ENCODE measurements around the gene RRP1B. TPM values are rescaled to one million over a fixed set of nuclear protein-coding genes. Genes with fewer than 3 reads are reported as not detected.

The RRP1B gene
- polyA plus RNA-seq, 2 of the 4 experiments (the other 2 are of a cell fraction): 32.5 TPM

DNA sequence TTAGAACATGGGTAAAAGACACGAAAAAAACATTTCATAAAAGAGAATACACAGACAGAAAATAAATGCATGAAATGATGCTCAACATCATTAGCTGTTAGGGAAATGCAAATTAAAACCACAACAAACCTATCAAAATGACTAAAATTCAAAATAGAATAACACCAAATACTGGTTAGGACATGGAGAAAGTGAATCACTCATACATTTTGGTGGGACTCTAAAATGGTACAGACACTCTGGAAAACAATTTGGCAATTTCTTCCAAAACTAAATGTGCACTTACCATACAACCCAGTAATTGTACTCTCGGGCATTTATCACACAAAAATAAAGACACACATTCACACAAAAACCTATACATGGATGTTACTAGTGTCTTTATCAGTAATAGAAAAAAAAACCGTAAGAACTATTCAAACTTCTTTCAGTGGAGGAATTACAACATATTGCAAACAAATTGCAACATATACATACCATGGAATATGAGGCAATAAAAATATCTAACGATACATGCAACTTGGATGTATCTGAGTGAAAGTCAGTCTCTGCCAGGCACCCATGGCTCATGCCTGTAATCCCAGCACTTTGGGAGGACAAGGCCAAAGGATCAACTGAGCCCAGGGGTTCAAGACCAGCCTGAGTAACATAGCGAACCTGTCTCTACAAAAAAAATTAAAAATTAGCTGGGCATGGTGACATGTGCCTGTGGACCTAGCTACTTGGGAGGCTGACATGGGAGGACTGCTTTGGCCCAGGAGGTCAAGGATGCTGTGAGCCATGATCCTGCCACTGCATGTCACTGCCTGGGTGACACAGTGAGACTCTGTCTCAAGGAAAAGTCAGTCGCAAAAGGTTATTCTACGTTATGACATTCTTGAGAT, 19.6 kb upstream of the RRP1B start:
- H3K4me1 ChIP-seq: peaks cover 31% of the 10 kb centered on the region
- FAIRE-seq (no peak), ATAC-seq (peak; percentile 47 to 84; a peak in 3 of 6 replicates), DNase-seq (ENCODE audit: low read depth in 1 of 2, low spot score in 1 of 2) (peak in 1 of 2 experiments; percentile 59)
- POLR2A ChIA-PET: no interaction called here
- peak overlapping the region; percentile 94 to 98 for H3K27ac ChIP-seq
- no peaks in the 10 kb centered on the region for H3K9me3 ChIP-seq
- TF ChIP-seq, protein P1, sequence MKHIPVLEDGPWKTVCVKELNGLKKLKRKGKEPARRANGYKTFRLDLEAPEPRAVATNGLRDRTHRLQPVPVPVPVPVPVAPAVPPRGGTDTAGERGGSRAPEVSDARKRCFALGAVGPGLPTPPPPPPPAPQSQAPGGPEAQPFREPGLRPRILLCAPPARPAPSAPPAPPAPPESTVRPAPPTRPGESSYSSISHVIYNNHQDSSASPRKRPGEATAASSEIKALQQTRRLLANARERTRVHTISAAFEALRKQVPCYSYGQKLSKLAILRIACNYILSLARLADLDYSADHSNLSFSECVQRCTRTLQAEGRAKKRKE (CRISPR knock-in tag; IDR thresholded peaks at IDR 0.05; ENCODE audit: low read depth): no peak
- TF ChIP-seq JUN (IDR thresholded peaks at IDR 0.05) (peak in 1 of 2 experiments; percentile 54; a peak in 2 of 5 replicates), TFCP2L1 (CRISPR knock-in tag; IDR thresholded peaks at IDR 0.05) (no peak), EP300 (IDR thresholded peaks at IDR 0.05) (peak; percentile 55 to 61; a peak in 3 of 5 replicates), MAX (IDR thresholded peaks at IDR 0.05) (peak; percentile 39; the same call in 1 of the 2 replicates), GATA3 (IDR thresholded peaks at IDR 0.05; ENCODE audit: borderline replicate concordance) (0 out of 2 replicates have a peak, but pooled peaks have one; percentile 24), NFE2L2 (conservative IDR thresholded peaks at IDR 0.05; ENCODE audit: low read length) (no peak), CBX8 (IDR thresholded peaks at IDR 0.05) (no peak), RAD21 (conservative IDR thresholded peaks at IDR 0.05 in 1 of 2, IDR thresholded peaks at IDR 0.05 in 1 of 2) (no peak; a peak in 1 of 5 replicates), SMC3 (IDR thresholded peaks at IDR 0.05) (peak; percentile 22; the same call in 1 of the 3 replicates), CBX2 (IDR thresholded peaks at IDR 0.05; ENCODE audit: borderline replicate concordance, low read depth) (no peak), MAFK (IDR thresholded peaks at IDR 0.05; ENCODE audit: partially characterized antibody) (no peak), KDM5A (IDR thresholded peaks at IDR 0.05) (no peak), PHF8 (IDR thresholded peaks at IDR 0.05; ENCODE audit: borderline replicate concordance, low read depth) (no peak), CEBPB (IDR thresholded peaks at IDR 0.05) (peak; percentile 99)
- TF ChIP-seq, protein P2, sequence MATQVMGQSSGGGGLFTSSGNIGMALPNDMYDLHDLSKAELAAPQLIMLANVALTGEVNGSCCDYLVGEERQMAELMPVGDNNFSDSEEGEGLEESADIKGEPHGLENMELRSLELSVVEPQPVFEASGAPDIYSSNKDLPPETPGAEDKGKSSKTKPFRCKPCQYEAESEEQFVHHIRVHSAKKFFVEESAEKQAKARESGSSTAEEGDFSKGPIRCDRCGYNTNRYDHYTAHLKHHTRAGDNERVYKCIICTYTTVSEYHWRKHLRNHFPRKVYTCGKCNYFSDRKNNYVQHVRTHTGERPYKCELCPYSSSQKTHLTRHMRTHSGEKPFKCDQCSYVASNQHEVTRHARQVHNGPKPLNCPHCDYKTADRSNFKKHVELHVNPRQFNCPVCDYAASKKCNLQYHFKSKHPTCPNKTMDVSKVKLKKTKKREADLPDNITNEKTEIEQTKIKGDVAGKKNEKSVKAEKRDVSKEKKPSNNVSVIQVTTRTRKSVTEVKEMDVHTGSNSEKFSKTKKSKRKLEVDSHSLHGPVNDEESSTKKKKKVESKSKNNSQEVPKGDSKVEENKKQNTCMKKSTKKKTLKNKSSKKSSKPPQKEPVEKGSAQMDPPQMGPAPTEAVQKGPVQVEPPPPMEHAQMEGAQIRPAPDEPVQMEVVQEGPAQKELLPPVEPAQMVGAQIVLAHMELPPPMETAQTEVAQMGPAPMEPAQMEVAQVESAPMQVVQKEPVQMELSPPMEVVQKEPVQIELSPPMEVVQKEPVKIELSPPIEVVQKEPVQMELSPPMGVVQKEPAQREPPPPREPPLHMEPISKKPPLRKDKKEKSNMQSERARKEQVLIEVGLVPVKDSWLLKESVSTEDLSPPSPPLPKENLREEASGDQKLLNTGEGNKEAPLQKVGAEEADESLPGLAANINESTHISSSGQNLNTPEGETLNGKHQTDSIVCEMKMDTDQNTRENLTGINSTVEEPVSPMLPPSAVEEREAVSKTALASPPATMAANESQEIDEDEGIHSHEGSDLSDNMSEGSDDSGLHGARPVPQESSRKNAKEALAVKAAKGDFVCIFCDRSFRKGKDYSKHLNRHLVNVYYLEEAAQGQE (IDR thresholded peaks at IDR 0.05): no peak
- TF ChIP-seq, protein P3, sequence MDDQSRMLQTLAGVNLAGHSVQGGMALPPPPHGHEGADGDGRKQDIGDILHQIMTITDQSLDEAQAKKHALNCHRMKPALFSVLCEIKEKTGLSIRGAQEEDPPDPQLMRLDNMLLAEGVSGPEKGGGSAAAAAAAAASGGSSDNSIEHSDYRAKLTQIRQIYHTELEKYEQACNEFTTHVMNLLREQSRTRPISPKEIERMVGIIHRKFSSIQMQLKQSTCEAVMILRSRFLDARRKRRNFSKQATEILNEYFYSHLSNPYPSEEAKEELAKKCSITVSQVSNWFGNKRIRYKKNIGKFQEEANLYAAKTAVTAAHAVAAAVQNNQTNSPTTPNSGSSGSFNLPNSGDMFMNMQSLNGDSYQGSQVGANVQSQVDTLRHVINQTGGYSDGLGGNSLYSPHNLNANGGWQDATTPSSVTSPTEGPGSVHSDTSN (IDR thresholded peaks at IDR 0.05): no peak
- TF ChIP-seq, protein P4, sequence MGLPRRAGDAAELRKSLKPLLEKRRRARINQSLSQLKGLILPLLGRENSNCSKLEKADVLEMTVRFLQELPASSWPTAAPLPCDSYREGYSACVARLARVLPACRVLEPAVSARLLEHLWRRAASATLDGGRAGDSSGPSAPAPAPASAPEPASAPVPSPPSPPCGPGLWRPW (IDR thresholded peaks at IDR 0.05): peak; percentile 98
- TF ChIP-seq, protein P5, sequence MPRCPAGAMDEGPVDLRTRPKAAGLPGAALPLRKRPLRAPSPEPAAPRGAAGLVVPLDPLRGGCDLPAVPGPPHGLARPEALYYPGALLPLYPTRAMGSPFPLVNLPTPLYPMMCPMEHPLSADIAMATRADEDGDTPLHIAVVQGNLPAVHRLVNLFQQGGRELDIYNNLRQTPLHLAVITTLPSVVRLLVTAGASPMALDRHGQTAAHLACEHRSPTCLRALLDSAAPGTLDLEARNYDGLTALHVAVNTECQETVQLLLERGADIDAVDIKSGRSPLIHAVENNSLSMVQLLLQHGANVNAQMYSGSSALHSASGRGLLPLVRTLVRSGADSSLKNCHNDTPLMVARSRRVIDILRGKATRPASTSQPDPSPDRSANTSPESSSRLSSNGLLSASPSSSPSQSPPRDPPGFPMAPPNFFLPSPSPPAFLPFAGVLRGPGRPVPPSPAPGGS (IDR thresholded peaks at IDR 0.05): no peak
- TF ChIP-seq, protein P6, sequence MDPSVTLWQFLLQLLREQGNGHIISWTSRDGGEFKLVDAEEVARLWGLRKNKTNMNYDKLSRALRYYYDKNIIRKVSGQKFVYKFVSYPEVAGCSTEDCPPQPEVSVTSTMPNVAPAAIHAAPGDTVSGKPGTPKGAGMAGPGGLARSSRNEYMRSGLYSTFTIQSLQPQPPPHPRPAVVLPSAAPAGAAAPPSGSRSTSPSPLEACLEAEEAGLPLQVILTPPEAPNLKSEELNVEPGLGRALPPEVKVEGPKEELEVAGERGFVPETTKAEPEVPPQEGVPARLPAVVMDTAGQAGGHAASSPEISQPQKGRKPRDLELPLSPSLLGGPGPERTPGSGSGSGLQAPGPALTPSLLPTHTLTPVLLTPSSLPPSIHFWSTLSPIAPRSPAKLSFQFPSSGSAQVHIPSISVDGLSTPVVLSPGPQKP (IDR thresholded peaks at IDR 0.05; ENCODE audit: low read depth, low read length): no peak
- no peak overlapping the region for H3K4me3 ChIP-seq
- WGBS (ENCODE audit: missing lambda C conversion rate): 57% methylated on average over 7 of the region's 7 CpGs
- H3K4me2 ChIP-seq: peak overlapping the region; percentile 46
- CTCF ChIA-PET: interaction anchor here (1.2 to 1.8 kb wide), 3 partner anchors 11 to 299 kb away, joined by 3 to 5 read pairs (median 4); no protein-coding TSS in a partner anchor
